IPS-NIHi11 (cell line): ENCODE results near the gene CD300H.

Source experiments
- DNase-seq: peaks from one replicate; pipeline ENCODE4 v3.0.0; 2012; ENCODE audit warnings: mixed read lengths, low spot score

The CD300H gene

DNA sequence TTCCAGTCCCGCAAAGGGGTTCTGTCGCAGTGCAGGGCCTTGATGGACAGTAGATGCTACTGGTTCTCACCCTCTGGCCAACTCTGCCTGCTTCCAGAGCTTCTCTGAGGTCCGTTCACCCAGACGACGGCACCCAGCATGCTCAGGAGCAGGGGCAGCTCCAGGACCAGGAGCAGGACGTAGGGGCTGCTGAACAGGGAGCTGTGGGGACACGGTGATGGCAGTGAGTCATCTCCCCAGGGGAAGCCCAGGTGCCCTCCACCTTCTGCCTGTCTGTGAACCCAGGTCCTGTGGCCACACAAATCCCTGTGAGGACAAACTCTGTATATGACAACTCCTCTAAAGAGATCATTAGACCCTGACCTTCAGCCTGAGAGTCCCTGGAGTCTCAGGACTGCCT, 18.0 kb downstream of the CD300H start:
- DNase-seq: no peak

DNA sequence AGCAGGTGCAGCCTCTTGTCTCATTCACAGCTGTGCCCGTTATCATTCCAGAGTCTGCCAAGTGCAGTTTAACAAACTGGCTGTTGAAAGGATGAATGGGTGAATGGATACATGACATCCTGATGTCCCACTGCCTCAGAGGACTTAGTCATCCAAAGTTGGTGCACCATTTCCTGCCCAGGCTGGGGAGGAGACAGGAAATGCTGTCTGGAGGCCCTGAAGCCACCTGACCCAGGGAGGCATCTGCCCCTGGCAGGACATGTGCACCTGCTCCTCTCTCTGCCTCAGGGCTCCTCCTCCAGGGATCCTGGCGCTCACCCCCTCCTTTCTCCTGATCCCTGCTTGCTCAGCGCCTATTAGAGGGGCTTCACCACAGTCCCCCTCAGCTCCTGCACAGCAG, 19.6 kb downstream of the CD300H start:
- no peak for DNase-seq

DNA sequence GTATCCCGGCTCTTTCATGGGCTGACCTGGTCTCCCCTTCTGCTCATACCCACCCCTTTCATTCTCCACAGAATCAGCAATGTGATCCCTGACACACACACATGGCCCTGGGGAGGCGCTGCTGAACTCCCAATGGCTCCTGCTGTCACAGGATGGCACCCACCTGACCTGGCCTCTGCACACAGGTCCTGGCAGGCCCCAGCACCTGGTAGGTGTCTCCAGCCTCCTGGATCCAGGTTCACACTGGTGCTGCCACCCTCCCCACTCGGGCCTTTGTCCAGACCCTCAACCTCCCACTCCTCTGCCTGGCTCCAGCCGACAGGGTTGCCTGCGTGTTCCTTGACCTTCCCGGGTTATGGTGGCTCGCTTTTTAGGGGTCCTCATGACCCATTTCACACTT, 20.0 kb downstream of the CD300H start:
- DNase-seq: no peak

DNA sequence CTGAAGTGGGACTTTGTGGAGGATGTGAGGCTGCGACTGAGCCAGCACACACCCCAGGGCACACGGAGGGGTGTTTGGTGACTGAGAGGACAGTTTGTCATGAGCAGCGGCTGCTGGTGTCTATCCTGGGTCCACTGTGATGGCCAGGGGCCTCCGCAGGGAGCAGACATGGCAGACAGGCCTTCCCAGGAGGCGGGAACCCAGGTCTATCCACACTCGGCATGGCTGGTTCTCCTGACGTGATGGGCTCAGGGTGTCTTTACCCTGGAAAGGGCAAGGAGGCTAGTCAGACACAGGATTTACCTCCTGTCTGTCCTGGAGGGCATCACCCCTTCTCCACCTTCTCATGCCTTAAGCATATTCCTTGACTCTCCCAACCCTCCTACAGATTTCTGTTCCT, 20.7 kb downstream of the CD300H start:
- DNase-seq: no peak

DNA sequence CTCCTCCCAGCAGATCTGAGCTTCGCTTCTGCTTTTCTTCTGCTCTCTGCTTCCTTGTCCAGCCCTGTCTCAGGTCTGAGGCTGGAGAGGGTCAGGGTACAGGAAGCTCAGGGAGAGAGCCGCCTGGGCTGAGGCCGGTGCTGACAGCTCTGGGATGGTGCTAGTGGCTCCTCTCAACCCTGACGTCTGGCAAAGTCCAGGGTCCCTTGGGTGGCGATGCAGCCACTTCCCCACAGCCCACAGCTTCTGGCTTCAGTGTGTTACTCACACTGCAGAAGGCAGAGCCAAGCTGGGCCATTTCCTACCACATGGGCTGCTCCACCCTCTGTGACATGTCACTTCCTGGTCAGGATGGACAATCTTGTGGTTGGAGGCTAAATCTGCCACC, 21.5 kb downstream of the CD300H start, which contains the start of gene CD300C:
Gene CD300C (minus strand): TSS at position 273 of the 388 bp plus-strand sequence. CDS start 333 bp downstream, outside the sequence.
- no peak for DNase-seq

DNA sequence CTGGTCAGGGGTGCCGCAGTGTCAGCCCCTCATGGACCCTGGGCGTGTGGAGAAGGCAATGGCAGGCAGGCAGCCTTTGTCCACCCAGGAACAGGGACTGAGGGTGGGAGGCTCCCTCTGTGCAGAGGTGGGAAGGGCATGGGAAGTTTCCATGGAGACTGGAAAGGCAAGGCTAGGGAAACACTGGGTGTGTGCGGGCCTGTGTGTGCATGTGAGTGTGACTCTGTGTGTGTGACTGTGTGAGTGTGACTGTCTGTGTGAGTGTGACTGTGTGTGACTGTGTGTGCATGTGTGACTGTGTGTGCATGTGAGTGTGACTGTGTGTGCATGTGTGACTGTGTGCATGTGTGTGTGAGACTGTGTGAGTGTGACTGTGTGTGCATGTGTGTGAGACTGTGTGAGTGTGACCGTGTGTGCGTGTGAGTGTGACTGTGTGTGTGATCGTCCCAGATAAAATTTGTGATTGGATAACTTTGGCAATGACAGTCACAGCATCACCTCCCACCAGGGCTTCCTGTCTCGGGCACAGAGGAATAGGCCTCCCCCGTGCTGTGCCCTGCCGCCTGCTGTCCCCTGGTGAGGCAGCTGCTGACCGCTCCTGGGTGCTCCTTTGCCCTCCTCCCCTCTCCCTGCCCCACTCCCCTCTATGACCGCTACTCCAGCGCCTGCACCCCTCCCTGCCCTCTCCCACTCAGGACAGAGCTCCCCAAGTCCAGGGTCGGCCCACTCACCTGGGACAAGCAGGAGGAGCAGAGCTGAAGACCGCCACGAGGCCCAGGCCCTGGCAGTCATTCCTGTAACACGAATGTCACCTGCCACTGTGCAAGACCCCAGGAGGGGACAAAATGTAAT, 22.1 kb downstream of the CD300H start:
- no peak for DNase-seq

DNA sequence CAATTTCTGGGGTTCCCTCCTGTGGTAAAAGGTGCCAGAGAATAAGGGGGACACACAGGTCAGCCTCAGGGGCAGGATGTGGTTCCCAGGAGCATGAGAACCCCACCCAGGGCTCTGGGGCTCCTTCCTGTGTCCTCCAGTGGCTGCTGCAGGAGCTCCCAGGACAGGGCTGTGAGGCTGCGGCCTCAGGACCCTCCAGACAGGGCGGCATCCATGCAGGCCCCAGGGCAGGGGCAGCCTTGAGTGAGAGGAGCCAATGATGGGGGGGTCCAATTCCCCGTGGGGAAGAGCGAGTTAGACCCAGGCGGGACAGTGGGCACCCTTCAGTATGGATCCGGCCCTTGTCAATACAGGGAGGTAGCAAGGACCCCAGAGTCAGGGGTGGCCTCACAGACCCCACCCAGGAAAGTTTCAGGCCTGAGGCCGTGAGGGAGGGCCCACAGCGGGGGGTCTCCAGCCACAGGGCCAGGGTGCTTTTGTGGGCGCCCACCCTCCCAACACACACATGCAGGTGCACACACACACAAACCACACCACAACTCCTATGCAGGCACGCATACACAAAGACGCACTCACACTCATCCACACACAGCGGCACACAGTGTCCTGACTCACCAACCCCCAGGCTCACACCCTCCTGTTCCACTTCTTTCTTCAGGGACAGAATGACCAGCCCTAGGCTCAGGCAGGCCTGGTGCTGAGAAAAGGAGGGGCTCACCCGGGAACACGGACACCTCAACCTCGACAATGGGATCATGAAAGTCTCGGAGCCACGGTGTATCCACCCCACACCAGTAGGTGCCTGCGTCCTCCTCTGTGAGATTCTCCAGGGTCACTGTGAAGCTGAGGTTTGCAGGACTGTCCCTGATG, 23.2 kb downstream of the CD300H start:
- DNase-seq: no peak

DNA sequence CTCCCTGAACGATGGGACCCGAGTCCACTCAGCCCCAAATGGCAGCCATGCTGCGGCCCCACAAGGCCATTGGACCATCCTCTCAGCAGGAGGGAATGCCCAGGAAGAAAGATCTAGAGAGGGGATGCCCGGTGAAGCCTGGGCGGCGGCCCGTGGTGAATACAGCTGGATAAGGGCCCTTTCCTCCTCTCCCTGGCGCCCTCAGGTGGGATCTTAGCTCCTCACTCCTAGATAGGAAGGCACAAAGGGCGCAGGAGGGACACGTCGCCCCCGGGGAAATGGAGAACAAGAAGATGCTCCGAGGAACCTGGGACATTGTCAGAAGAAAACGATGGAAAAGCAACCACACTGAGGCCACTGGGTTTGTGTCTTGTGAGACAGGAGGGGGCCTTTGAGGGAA, 23.9 kb downstream of the CD300H start:
- DNase-seq: peak; percentile 65

DNA sequence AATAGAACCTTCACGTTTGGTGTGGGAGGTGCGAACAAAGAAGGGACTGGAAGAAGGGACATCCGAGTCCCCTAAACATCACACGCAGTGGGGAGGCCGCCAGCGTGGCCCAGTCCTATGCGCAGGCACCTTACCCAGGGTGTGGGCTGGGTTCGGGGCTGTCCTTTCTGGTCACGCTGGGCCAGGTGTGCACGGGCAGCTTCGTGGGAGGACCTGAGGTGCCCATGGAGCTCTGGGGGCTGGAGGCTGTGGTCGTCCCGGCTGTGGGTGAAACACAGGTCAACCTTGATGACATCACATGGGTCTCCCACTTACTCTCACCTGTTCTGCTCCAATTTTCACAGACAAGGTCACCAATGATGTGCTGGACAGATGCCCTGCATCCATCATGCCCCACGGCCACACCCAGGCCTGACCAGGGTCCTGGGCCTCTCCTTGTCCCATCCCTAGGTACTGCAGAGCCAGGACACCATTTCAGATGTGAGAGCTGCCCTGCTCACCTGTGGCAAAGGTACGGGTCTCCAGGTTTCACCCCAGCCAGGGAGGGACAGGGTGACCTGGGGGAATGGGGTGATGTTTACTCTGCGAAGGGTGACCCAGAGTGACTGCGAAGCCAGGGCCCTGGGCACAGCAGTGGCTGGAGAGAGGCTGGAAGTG, 24.5 kb downstream of the CD300H start:
- DNase-seq: no peak

DNA sequence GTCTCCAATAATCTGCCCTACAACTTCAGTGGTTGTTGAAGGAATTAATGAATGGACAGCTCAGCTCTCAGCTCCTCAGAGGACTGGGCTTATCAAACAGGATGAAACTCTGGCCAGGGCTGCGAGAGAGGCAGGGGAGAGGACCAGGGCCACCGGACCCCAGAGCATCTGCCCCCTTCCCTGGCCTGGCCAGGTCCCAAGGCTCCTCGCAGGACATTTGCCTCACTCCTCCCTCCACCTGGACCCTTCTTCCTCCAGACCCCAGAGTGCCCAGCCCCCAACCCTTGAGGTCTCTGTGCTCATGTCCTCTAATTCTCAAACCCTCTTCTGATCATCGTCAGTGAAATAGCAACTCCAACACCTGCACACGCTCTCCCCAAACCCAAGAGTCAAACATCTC, 25.1 kb downstream of the CD300H start:
- DNase-seq: no peak

DNA sequence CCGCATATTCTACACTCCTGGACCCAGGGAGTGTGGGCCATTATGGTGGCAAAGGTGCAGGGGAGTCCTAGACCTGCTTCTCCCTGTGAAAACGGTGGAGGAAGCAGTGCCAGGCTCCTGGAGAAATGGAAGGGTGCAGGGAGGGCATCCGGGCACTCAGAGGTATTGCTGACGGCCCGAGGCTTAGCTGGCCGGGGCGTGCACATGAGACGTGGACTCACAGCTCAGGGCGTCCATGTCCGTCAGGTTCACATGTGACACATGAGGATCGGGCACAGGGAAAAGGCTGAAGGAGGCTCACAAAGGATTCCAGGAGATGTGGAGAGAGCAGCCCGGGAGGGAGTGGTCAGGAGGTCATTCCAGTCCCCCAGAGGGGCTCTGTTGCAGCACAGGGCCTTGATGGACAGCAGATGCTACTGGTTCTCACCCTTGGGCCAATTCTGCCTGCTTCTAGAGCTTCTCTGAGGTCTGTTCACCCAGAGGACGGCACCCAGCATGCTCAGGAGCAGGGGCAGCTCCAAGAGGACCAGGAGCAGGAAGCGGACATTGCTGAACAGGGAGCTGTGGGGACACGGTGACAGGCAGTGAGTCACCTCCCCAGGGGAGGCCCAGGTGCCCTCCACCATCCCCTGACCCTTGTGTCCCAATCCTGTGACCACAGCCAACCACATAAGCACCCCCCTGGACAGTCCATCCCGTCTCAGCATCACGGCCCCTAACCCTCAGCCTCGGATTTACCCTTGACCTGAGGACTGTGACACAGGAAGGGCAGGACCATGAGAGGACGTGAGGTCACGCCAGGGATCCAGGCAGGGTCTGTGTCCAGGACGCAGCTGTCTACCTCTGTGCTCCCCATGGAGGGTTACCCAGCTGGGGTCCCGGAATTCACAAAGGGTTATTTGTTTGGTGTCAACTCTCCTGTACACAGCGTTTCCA, 25.9 kb downstream of the CD300H start:
- no peak for DNase-seq

DNA sequence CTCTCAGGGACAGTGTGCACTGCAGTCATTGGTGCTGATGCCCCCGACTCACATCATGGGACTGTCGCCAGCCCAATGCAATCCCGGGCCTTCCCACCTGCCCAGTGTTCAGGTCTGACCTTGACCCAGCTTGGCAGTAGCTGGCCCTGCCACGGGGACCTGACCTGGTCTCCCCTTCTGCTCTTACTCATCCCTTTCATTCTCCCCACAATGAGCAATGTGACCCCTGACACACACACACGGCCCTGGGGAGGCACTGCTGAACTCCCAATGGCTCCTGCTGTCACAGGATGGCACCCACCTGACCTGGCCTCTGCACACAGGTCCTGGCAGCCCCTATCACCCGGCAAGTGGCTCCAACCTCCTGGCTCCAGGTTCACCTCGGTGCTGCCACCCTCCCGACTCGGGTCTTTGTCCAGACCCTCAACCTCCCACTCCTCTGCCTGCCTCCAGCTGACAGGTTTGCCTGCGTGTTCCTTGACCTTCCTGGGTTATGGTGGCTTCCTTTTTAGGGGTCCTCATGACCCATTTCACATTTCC, 28.0 kb downstream of the CD300H start:
- no peak for DNase-seq

DNA sequence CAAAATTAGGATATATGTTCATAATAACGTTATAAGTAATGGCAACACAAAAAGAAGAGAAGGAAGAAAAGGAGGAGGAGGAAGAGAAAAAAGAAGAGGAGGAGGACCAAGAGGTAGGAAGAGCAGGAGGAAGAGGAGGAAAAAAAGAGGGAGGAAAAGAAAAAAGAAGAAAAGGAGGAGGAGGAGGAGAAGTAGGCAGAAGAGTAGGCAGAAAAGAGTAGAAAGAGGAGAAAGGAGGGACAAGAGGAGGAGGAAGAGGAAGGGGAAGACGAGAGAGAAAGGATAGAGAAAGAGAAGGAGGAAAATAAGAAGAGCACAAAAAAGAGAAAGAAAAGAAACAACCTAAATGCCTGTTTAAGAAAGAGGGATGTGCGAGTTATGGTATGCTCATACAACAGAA, 30.4 kb downstream of the CD300H start:
- DNase-seq: no peak

DNA sequence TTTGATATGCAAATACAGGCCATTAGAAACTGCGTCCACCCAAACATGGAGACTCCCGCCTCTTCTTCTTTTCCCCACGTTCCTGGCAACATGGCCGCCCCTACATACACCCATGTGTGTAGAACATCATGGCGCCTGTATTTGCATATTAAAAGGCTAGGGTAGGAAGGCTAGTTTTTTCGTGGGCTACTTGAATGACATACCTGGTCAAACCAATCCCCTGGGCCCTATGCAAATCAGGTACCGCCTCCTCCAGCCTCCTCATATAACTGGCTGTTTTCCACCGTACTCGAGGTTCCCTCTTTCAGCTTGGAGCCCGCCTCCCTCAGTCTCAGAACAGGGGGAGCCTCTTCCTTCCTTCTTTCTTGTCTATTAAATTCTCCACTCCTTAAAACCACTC, 35.2 kb downstream of the CD300H start:
- DNase-seq: peak; percentile 50

DNA sequence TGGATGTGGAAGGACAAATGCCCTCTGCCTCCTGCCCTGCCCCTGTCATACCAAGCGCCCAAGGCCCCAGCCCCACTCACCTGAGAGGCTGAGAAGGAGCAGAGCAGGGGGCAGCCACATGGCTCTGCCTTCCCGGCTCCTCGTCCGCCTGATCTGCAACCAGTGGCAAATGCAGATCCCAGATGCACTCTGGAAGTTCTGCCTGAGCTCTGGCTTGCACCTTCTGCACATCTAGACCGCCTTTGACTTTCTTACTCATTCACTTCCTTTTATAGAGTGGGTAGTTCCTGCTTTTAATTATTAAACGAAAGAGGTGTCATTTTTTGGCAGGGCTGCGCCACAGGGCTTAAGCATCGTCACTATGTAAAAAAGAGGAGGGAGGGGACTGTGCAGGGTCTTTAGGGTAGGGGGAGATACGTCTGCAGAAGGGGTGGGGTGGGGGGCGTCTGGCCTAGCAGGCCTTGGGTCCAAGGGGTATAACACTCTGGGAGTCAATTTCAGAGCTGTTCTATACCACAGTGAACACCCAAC, 36.0 kb downstream of the CD300H start, which contains the start of gene CD300LB:
Gene CD300LB (minus strand): TSS at position 245 of the 531 bp plus-strand sequence. CDS start 125 bp downstream, at position 120.
- DNase-seq: no peak

DNA sequence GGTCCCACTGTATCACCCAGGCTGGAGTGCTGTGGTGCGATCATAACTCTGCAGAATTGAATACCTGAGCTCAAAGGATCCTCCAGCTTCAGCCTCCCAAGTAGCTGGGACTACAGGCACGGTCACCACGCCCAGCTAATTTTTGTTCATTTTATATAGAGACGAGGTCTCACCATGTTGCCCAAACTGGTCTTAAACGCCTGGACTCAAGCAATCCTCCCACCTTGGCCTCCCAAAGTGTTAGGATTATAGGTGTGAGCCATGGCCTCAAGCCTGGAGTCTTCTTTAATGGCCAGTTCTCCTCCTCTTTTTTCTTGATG, 36.5 kb downstream of the CD300H start:
- DNase-seq: no peak

DNA sequence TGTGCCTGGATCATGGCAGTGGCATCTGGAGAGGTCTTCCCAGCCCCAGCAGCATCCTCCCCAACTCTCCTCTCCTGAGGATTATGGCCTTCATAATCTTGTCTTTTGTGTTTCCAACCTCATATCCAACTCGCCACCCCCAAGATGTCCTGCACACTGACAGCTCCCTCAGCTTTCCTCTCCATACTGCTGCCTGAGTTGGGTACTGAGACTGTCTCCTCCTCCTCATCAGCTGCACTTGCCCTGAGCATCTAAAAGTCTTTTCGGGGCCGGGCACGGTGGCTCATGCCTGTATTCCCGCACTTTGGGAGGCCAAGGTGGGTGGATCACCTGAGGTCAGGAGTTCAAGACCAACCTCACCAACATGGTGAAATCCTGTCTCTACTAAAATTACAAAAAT, 38.1 kb downstream of the CD300H start:
- no peak for DNase-seq

DNA sequence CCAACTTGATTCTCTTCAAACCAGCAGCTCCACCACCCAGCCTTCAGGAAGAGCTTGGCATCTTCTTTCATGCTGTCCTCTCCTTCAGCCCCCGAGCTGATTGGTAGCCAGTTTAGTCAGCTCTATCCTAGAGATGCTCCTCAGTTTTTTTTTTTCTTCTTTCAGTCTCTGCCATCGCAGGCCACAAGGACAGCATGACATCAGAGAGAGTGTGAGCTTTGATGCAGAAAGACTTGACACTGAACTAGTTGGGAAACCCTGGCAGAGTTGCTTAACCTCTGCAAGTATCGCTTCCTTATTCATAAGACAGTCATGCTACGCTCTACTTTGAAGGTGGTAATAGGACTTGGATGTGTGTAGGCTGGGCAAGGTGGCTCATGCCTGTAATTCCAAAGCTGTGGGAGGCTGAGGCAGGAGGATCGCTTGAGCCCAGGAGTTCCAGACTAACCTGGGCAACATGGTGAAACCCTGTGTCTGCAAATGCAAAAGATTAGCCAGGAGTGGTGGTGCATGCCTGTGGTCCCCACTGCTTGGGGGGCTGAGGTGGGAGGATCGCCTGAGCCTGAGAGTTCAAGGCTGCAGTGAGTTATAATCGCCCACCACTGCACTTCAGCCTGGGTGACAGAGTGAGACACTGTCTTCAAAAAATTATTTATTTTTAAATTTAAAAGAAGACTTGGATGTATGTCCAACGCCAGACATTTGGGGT, 38.7 kb downstream of the CD300H start:
- DNase-seq: peak; percentile 5

DNA sequence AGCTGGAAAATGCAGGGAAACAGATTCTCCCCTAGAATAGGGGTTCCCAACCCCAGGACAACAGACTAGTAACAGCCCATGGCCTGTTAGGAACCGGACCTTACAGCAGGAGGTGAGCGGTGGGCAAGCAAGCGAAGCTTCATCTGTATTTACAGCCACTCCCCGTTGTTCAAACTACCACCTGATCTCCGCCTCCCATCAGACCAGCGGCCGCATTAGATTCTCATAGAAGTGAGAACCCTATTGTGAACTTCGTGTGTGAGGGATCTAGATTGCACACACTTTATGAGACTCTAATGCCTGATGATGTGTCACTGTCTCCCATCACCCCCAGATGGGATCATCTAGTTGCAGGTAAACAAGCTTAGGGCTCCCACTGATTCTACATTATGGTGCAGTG, 39.6 kb downstream of the CD300H start:
- no peak for DNase-seq

DNA sequence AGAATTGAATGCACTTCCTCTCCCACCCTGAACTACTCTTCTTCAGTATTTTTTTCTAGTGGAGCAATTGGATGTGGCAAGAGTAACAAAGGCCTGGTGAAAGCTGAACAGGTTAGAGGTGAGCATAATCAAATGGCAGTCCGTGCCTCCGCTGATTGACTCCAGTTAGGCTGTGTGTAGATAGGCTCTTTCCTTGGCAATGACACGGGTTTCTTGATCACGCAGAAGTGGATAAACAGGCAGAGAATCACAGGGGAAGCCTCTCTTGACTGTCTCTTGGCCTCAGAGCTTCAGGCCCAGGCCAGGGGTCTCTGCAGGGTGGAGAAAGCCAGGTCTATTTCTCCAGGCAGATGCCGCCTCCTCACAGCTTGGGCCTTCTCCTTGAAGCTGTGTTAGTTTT, 40.2 kb downstream of the CD300H start:
- DNase-seq: peak; percentile 1
